HG03139 (cell line): ENCODE data around the gene CTIF.

Experiments used
- ATAC-seq: cut with Tn5 transposase; IDR thresholded peaks from one replicate; pipeline ENCODE4 v1.9.1; 2021; ENCODE audit not compliant: unreplicated experiment

The CTIF gene

GRCh38 chr18:48550101-48550729 is 11.4 kb downstream of the CTIF start:
- ATAC-seq = no peak

GRCh38 chr18:48551100-48551499 is 12.3 kb downstream of the CTIF start:
- no peak for ATAC-seq

DNA sequence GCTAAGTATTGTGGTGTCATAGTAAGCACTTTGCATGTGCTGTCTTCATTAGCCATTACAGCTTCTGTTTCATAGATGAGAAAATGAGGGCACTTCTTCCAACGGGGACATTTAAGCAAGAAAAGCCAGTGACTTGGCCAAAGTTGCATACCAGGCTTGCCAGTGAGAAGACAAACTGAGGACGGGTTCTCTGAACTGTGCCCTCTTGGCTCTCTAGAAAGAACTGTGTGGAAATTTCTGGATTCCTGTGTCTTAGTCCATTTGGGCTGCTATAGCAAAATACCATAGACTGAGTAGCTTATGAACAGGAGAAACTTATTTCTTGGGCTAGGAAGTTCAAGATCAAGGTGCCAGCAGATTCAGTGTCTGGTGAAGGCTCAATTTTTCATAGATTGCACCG is 13.3 kb downstream of the CTIF start:
- ATAC-seq = no peak

DNA sequence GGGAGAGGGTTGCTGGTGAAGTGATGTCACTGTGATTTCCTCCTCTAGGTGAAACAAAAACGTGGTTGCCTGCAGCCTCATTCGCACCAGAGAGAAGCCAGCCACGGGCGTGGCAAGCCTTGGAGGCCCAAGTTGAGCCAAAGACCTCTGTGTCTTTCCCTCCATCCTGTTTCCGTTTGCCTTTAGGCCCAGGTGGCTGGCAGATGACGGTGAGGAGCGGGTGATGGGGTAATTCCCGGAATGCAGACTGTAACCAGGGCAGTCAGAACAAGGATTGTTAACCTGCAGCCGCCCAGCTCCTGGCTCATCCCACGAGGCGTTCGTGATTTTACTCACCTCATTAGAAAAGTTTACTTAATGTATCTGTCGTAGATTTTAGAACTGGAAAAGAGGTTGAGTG is 14.4 kb downstream of the CTIF start:
- no peak for ATAC-seq

GRCh38 chr18:48554610-48555400 is 16.0 kb downstream of the CTIF start:
- ATAC-seq = no peak

DNA sequence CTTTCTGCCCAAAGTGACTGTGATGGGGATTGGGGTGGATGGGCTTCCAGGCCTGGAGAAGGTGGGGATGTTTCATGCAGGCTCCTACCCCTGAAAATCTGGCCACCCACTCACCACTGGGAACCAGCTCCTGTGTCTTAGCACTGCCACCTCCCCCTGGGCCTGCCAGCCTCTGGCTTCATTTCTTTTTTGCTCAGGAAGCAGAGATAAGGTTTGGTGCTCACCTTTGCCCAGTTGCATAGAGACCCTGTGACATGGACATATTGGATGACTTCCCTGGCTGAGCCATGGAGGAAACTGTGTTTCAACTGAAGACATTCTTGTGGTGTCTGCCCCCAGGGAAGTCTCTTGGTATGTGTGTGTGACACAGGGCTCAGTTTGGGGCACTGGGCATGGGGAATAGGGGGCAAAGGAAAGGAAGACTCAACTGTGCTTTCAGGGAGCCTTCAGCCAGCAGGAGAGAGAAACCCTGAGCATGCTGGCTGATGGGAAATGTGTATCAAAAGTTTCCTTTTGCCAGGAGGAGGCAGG is 16.7 kb downstream of the CTIF start:
- ATAC-seq = no peak

GRCh38 chr18:48557640-48558174 is 18.9 kb downstream of the CTIF start:
- no peak for ATAC-seq

- no peak for ATAC-seq
These were observed 19.4 kb downstream of the CTIF start for GRCh38 chr18:48558248-48558647.

DNA sequence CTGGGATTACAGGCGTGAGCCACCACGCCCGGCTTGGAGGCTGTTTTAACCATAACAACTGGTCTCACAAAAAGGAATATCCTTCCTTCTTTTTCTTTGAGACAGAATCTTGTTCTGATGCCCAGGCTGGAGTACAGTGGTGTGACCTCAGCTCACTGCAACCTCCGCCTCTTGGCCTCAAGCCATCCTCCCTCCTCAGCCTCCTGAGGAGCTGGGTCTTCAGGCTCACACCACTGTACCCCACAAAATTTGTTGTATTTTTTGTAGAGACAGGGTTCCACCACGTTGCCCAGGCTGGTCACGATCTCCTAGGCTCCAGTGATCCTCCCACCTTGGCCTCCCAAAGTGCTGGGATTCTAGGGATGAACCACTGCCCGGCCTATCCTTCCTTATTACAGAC is 21.7 kb downstream of the CTIF start:
- ATAC-seq = no peak

DNA sequence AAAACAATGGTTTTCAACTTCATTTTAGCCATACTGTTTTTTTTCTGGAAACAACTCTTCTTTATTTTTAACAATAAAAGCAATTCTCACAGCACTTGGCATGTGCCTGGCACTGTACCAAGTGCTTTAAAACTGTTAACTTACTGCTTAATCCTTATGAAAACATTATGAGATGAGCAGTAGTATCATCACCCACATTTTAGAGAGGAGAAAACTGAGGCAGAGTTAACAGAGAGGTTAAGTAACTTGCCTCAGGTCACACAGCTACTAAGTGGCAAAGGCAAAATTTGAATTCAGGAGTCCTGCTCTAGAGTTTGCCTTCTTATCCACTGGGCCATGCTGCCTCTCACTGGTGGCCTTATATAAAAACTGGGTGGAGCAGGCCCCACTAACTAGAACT is 23.2 kb downstream of the CTIF start:
- ATAC-seq = no peak

DNA sequence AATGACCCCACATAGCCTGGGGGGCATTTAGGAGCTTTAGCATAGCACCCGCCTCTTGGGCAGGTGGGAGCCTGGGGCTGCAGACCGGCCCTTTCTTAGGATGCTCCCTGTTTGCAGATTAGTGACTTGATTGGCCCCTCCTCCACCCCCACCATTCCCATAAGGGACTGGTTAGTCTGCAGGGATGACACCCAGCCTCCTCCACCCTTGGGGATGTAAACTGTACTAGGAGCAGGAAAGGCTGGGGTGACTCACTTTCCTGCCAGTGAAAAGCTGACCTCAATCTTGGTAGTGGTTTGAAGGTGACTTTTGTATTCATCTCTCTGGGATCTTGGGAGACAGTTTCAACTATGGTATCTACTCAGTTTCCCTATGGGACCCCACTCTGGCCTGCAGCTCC is 24.2 kb downstream of the CTIF start:
- no peak for ATAC-seq

GRCh38 chr18:48564139-48564538 is 25.3 kb downstream of the CTIF start:
- ATAC-seq = no peak

- no peak for ATAC-seq
These were observed 26.3 kb downstream of the CTIF start for GRCh38 chr18:48565105-48565504.

GRCh38 chr18:48566589-48566988 is 27.8 kb downstream of the CTIF start:
- no peak for ATAC-seq

GRCh38 chr18:48567388-48567787 is 28.6 kb downstream of the CTIF start:
- ATAC-seq = no peak

DNA sequence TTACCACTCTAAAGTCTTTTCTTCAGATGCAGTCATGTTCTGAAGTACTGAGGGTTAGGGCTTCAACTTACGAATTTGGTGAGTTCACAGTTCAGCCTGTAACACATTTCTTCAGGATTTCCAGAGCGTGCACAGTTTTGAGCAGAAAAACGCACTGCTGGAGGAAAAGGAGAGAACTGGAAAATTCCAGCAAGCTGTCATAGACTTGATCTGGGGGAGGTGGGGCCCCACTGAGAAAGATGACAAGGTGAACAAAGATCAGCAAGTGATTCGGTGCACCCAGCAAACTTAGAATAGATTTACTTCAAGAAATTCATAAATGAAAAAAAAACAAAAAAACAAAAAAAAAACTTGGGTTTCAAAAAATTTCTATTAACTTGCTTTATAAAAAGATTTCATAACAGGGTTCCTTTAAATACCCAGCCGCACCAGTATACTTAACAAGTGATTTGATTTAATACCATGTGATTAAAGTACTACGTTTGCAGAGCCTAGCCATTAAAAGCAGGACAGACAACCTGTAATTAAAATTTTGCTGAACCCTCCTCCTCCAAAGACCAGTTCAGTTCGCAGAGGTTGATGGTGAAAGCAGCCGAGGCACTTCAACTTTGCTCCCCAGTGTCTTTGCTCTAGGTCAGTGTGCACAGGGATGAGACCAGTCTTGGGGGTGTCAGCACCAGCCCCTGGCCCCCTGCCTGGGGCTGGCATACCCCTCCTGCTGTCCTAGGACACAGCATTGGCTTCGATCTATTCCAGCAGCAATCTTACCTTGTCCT is 30.5 kb downstream of the CTIF start:
- no peak for ATAC-seq

- ATAC-seq = no peak
These were observed 31.1 kb downstream of the CTIF start for GRCh38 chr18:48569915-48570264.

DNA sequence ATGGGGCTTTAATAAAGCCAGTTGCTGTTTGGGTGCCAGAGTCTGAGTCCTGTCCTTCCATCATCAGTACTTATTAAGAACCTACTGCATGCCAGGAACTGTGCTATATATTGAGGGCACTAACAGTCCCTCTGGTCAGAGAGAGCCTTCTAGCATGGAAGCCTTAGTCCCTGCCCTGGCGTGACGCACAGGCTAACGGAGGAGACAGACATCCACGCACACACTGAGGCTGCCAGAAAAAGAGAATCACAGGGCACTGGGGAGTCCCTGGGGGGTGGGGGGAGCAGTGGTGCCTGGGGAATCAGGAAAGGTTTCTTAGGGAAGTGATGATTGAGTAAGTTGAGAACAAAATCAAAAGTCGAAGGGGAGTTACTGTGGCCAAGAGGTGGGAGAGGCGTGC is 31.5 kb downstream of the CTIF start:
- ATAC-seq = no peak

- no peak for ATAC-seq
These were observed 33.0 kb downstream of the CTIF start for GRCh38 chr18:48571639-48572384.

GRCh38 chr18:48572402-48573126 is 33.7 kb downstream of the CTIF start:
- ATAC-seq = no peak
